DMS153 (cell line): ENCODE measurements around the gene TP53RK.

Source experiments
- DNase-seq: peaks from one replicate; lab custom pipeline; 2025; lab: John Stamatoyannopoulos, UW

Gene TP53RK

GRCh38 chr20:46706242-46706641, 17.0 kb upstream of the TP53RK start:
- no peak for DNase-seq

GRCh38 chr20:46705378-46705729, 16.1 kb upstream of the TP53RK start:
- DNase-seq, result no peak

DNA sequence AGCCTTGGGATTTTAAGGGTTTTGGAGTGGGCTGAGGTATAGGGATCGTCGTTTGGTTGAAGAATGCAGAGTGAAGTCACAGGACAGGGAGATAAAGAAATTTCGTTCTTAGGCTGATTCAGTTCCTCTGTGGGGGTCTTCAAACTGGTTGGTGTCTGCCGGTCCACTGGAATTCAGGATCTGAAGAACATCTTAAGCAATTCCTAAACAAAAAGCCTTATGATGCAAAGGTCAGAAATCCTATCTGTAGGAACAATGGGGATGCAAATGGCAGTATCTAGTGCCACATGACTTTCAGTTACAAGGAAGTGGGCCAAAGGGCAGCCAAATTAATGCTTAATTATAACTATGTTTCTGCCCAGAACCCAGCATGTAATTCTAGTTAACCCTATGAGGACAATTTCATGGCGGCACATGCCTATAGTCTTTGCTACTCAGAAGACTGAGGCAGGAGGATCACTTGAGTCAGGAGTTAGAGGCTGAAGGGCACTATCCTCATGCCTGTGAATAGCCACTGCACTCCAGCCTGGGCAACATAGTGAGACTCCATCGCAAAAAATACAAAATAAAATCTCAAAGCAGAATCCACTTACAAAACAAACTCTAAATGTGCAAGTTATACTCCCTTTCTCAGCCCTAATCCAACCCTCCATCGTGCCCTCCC, 15.6 kb upstream of the TP53RK start:
- DNase-seq, result no peak

GRCh38 chr20:46703435-46703834, 14.2 kb upstream of the TP53RK start:
- no peak for DNase-seq

GRCh38 chr20:46702447-46703203, 13.4 kb upstream of the TP53RK start:
- no peak for DNase-seq

DNA sequence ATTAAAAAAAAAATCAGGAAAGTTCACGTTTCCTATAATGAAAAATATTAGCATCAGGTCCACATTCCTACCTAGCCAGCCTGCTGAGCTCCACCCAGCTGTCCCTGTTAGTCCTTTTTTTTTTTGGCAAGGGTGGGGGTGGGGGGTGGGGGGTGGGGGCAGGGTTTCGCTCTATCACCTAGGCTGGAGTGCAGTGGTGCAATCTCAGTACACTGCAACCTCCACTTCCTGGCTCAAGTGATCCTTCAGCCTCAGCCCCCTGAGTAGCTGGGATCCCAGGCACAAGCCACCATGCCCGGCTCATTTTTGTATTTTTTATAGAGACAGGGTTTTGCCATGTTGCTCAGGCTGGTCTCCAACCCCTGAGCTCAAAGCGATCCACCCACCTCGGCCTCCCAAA, 12.7 kb upstream of the TP53RK start:
- DNase-seq, result no peak

GRCh38 chr20:46701556-46701955, 12.3 kb upstream of the TP53RK start:
- no peak for DNase-seq

- no peak for DNase-seq
These were observed 11.8 kb upstream of the TP53RK start for GRCh38 chr20:46701057-46701456.

- DNase-seq, result no peak
These were observed 11.2 kb upstream of the TP53RK start for GRCh38 chr20:46700481-46700880.

DNA sequence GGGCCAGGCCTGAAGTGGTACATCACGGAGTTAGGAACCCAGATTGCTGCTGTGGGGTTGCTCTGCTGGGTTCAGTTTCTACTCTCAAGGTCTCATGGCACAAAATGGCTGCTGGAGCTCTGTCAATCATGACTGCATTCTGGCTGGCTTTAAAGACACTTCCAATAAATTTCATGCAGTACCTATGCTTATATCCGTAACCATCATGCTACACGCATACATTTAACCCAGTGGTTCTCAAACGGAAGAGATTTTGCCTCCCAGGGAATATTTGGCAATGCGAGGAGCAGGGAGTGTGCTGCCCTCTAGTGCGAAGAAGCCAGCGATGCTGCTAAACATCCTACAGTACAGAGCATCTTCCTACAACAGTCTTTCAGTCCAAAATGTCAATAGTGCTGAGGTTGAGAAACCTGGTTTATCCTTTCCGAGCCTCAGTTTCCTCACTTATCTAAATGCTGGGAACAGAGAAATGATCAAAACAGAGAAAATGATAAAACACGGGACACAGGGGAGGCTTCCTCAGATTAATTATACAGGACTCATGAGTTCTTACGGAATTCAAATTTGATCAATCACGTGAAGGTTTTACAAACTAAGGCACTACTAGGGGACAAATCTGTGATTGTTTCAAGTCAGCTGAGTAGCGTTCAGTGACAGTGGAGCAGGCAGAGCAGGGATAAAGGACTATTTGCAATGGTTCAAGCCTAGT, 10.6 kb upstream of the TP53RK start:
- no peak for DNase-seq

DNA sequence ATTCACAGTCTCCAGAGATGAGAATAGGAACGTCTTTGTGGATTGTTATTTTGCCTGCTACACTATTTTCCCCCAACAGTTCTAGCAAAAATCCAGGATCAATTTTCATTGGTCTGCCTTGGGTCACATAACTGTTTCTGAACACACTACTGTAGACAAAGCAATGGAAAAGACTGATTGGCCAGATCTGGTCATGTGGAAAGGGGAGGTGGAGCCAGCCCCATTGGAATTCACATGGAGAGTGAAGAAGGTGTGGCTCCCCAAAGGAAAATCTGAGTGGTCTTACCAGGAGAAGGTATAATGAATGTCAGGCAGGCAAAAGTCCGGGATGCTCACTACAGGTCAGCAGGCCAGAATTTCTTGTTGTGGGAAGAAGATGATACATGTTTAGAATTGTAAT, 9.5 kb upstream of the TP53RK start:
- DNase-seq, result no peak

DNA sequence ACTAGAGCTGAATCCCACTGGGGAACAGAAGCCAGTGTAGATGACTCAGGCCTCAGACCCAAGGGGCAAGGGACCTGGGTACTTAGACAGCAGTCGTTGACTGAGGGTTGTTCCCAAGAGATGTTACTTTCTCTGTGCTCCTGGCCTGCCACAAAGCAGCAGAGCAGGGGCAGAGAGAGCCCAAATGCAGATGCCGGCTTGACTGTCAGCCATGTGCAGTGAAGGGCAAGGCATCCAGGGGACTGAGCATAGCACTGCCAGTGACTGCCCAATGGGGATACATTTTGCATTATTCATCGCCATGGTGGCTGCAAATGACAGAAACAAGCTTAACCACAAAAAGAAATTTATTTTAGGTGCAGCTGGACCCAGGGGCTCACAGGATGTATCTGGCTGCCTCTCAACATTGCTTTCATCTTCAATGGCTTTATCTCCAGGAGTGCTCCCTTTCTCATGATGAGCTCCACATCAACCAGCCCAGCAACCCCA, 7.6 kb upstream of the TP53RK start:
- no peak for DNase-seq

GRCh38 chr20:46695892-46696291, 6.6 kb upstream of the TP53RK start:
- peak; percentile 29 for DNase-seq

DNA sequence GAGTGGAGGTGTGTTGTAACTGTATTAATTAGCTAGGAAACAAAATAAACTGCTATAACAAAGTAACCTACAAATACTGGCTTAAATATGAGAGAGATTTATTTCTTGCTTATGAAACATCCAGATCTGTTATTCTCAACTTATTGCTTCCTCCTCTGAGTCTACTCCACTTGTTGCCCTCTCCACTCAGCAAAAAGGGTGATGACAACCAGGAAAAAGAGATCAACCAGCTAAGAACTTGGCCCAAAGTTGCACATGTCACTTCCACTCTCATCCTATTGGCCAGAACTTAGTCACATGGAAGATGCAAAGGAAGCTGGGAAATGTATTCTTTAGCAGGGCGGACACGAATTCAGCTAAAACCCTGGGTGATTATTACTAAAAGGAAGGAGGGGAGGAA, 5.2 kb upstream of the TP53RK start:
- no peak for DNase-seq

GRCh38 chr20:46691196-46691595, 2.0 kb upstream of the TP53RK start:
- no peak for DNase-seq

- DNase-seq, result no peak
These were observed 1.2 kb upstream of the TP53RK start for GRCh38 chr20:46690219-46691106.

DNA sequence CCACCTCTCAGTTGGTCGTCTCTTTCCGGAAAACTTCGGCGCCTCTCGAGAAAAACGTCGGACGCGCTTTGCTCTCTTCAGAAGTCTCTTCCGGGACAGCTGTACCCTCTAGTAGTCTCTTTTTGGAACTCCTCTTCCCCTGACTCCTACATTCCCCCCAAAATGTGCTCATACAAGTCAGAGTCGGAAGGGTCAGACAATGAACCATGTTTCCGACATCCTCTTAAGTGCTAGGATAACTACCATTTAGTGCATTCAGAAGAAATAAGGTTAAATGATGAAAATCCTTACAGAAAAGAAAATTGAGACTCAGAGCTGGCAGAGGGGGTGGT, 476 bp upstream of the TP53RK start:
- no peak for DNase-seq

- no peak for DNase-seq
These were observed 828 bp downstream of the TP53RK start for GRCh38 chr20:46688151-46689081.

DNA sequence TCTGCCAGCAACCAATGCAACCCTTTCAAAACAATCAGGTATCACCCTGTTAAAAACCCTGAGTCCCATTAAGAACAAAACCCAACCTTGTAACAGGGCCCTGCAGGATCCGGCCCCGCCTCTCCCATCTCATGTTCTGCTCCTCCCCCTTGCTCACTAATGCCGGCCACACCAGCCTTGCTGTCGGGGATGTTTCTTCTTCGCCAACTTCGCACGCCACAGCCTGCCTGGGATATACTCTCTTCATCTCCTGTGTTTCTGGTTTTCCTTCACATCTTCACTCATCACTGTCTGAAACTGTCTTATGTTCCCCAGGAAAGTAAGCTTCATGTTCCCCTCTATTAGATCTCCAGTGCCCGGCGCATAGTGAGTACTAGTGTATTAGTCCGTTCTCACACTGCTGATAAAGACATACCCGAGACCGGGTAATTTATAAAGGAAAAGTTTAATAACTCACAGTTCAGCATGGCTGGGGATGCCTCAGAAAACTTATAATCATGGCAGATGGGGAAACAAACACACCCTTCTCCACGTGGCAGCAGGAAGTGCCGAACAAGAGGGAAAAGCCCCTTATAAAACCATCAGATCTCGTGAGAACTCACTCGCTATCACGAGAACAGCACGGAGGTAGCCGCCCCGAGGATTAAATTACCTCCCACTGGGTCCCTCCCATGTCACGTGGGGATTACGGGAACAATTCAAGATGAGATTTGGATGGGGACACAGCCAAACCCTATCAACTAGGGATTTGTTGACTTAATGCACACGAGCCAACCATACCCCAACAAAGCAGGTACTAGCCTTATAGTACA, 5.1 kb downstream of the TP53RK start:
- DNase-seq, result peak; percentile 75

DNA sequence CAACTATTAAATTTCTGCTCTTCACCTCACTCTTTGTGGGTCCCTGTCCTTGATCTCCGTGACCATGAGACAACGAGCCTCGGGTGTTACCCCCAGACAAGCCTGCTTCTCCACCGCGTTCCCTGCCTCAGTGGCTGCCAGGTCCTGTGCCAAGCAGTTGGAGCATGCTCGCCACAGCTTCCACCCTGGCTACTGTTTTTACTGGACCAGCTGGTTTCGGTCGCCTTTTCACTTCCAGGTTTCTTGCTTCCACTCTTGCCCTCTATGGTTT, 5.6 kb downstream of the TP53RK start:
- DNase-seq, result no peak
